GM12878 (cell line): ENCODE measurements around the gene DIAPH2.

Experiments
- CBX3 ChIP-seq: fragments of 200-600 bp; sonication (generic); IDR thresholded peaks from 2 replicates; pipeline ENCODE4 v1.6.1; 2016; ENCODE audit warnings: low read depth, borderline replicate concordance
- CEBPB ChIP-seq, 2 experiments: fragments of 150-350 bp in 1 of 2; IDR thresholded peaks; 2 replicates each; pipeline ENCODE4 v1.6.1; 2012 to 2014; ENCODE audit warnings: low read depth in 2 of 2, low read length in 2 of 2, borderline replicate concordance in 1 of 2, inconsistent platforms in 1 of 2
- CTCF ChIP-seq, 3 experiments: IDR thresholded peaks in 2 of 3; conservative IDR thresholded peaks in 1 of 3; 2 replicates each; pipeline ENCODE4 v1.5.1; 2011; ENCODE audit warnings: low read depth in 3 of 3, low read length in 3 of 3, mild to moderate bottlenecking in 3 of 3, control low read depth in 2 of 3, moderate library complexity in 2 of 3, inconsistent platforms in 1 of 3, mixed read lengths in 1 of 3; ENCODE audit not compliant: control insufficient read depth in 2 of 3, insufficient read depth in 1 of 3; ENCODE audit errors: extremely low read depth in 1 of 3
- DPF2 ChIP-seq: fragments of 450-650 bp; IDR thresholded peaks from 2 replicates; pipeline ENCODE4 v1.6.1; 2017; ENCODE audit warnings: mild to moderate bottlenecking
- ESRRA ChIP-seq: IDR thresholded peaks from 2 replicates; pipeline ENCODE4 v1.6.1; 2012; ENCODE audit warnings: mild to moderate bottlenecking, low read length, improper control_type of control experiment
- EZH2 ChIP-seq: IDR thresholded peaks from 2 replicates; pipeline ENCODE4 v1.6.1; 2012; ENCODE audit warnings: low read depth, mild to moderate bottlenecking, control low read depth, inconsistent platforms, low read length, borderline replicate concordance; ENCODE audit not compliant: control insufficient read depth
- FOS ChIP-seq: IDR thresholded peaks from 3 replicates; pipeline ENCODE4 v1.6.1; 2011; ENCODE audit warnings: borderline replicate concordance; ENCODE audit not compliant: insufficient read length; ENCODE audit errors: extremely low read depth
- FOXM1 ChIP-seq: IDR thresholded peaks from 2 replicates; pipeline ENCODE4 v1.6.1; 2012; ENCODE audit warnings: low read depth, mild to moderate bottlenecking, inconsistent platforms, low read length, moderate library complexity
- HDAC2 ChIP-seq: fragments of 200-600 bp; sonication (generic); IDR thresholded peaks from 2 replicates; pipeline ENCODE4 v1.6.1; 2017
- PAX8 ChIP-seq: fragments of 450-650 bp; IDR thresholded peaks from 2 replicates; pipeline ENCODE4 v1.6.1; 2017; ENCODE audit warnings: mild to moderate bottlenecking, moderate library complexity
- POLR2AphosphoS5 ChIP-seq: IDR thresholded peaks from 2 replicates; pipeline ENCODE4 v1.6.1; 2011; ENCODE audit warnings: mild to moderate bottlenecking, low read length, inconsistent platforms
- RBBP5 ChIP-seq: fragments of 200-600 bp; sonication (generic); conservative IDR thresholded peaks from 2 replicates; pipeline ENCODE4 v1.6.1; 2016
- TAF1 ChIP-seq: IDR thresholded peaks from 2 replicates; pipeline ENCODE4 v1.6.1; 2011; ENCODE audit warnings: mild to moderate bottlenecking, low read depth, low read length, borderline replicate concordance
- USF1 ChIP-seq: IDR thresholded peaks from 2 replicates; pipeline ENCODE4 v1.6.1; 2011; ENCODE audit warnings: borderline replicate concordance, low read depth, mild to moderate bottlenecking, moderate library complexity, mixed read lengths, low read length; ENCODE audit not compliant: insufficient read depth; ENCODE audit errors: extremely low read length

- no peak for TF ChIP-seq CBX3
- TF ChIP-seq ESRRA = no peak
- TF ChIP-seq CEBPB (IDR thresholded peaks at IDR 0.05; ENCODE audit: borderline replicate concordance in 1 of 2, low read depth in 2 of 2, low read length in 2 of 2) = no peak
- no peak for TF ChIP-seq TAF1
- no peak for TF ChIP-seq CTCF (IDR thresholded peaks at IDR 0.05 in 2 of 3, conservative IDR thresholded peaks at IDR 0.05 in 1 of 3; ENCODE audit: control insufficient read depth in 2 of 3, extremely low read depth in 1 of 3, insufficient read depth in 1 of 3, low read depth in 3 of 3, low read length in 3 of 3)
- no peak for TF ChIP-seq EZH2
- TF ChIP-seq RBBP5 = no peak
- no peak for TF ChIP-seq PAX8
- TF ChIP-seq USF1 = no peak
- no peak for TF ChIP-seq DPF2
- TF ChIP-seq HDAC2 = no peak
- no peak for TF ChIP-seq FOS
- TF ChIP-seq FOXM1 = no peak
- no peak for TF ChIP-seq POLR2AphosphoS5
Measured at GRCh38 chrX:97524997-97525396, 840.4 kb downstream of the DIAPH2 start.
